ENCODE results near the gene TRIM2. TPM values are rescaled to one million over a fixed set of nuclear protein-coding genes. Genes with fewer than 3 reads are reported as not detected.

TRIM2 gene
- total and polyA plus RNA-seq, 2 of the 8 experiments (the other 6 are each of a cell fraction or from before 2014, with no cell fraction given), result 34.0 to 59.8 TPM

DNA sequence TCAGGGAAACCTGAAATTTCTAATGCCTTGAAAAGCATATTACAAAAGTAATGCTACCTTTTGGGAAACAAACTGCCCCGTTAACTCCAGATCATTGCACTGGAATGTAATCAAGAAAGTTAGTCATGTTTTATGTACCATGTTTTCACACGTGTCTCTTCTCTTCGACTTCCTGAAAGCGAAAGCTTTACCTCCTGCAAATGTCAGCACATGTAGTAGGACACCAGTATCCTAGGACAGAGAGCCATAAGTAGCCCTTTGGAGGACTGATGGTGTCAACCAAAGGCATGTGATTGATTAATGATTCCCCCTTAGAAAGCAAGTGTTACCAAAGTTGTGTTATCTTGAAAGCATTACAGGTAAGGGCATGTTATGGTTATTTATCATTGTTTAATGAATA, 131.4 kb downstream of the TRIM2 start:
- H3K4me1 ChIP-seq (replicated peaks in 1 of 4; ENCODE audit: control insufficient read depth in 3 of 4, insufficient read depth in 4 of 4, low read length in 3 of 4), result no peaks in the 10 kb centered on the region
- no peak overlapping the region for H3K4me3 ChIP-seq (ENCODE audit: extremely low read depth in 1 of 4, insufficient read depth in 2 of 4, low read depth in 3 of 4, low read length in 4 of 4)
- ChIA-PET POLR2A (ENCODE audit: partially characterized antibody) (no interaction called here), CTCF (ENCODE audit: partially characterized antibody) (interaction anchor here (0.7 to 1.3 kb wide), 2 partner anchors 190 to 191 kb away, joined by 3 to 4 read pairs; no protein-coding TSS in a partner anchor)
- no peak overlapping the region for H2BK15ac ChIP-seq (ENCODE audit: low read length)
- H4K91ac ChIP-seq (replicated peaks; ENCODE audit: insufficient read length, low read length), result no peak overlapping the region
- H3K27me3 ChIP-seq (replicated peaks in 1 of 4; ENCODE audit: control insufficient read depth in 3 of 4, extremely low read depth in 1 of 4, insufficient read depth in 3 of 4, low read length in 3 of 4), result no peaks in the 10 kb centered on the region
- H2AFZ ChIP-seq (ENCODE audit: low read length), result no peak overlapping the region
- no peak overlapping the region for H4K5ac ChIP-seq (ENCODE audit: insufficient read length, low read depth, low read length)
- no peak for DNase-seq (ENCODE audit: low read depth in 1 of 2, low spot score in 2 of 2)
- no peak overlapping the region for H3K27ac ChIP-seq (ENCODE audit: low read depth, low read length)
- H3K56ac ChIP-seq (replicated peaks; ENCODE audit: insufficient read length, low read depth, low read length), result no peak overlapping the region
- H3K9ac ChIP-seq (replicated peaks in 1 of 4; ENCODE audit: extremely low read depth in 1 of 4, low read depth in 3 of 4, low read length in 3 of 4), result no peak overlapping the region
- peaks cover 0 to 9% (median 4%) of the 10 kb centered on the region in 4 experiments; a peak in 5 of 8 replicates for H3K36me3 ChIP-seq (ENCODE audit: control insufficient read depth in 2 of 4, insufficient read depth in 4 of 4, low read length in 3 of 4)
- no peak overlapping the region for H2BK12ac ChIP-seq (ENCODE audit: low read depth, low read length)
- no peak overlapping the region for H3K23ac ChIP-seq (ENCODE audit: insufficient read length)
- H2BK120ac ChIP-seq (replicated peaks; ENCODE audit: low read depth, low read length), result no peak overlapping the region
- no peak for FAIRE-seq
- H4K8ac ChIP-seq (ENCODE audit: extremely low read depth, insufficient read depth, low read length), result no peak overlapping the region
- TF ChIP-seq, protein P1, sequence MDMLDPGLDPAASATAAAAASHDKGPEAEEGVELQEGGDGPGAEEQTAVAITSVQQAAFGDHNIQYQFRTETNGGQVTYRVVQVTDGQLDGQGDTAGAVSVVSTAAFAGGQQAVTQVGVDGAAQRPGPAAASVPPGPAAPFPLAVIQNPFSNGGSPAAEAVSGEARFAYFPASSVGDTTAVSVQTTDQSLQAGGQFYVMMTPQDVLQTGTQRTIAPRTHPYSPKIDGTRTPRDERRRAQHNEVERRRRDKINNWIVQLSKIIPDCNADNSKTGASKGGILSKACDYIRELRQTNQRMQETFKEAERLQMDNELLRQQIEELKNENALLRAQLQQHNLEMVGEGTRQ (IDR thresholded peaks at IDR 0.05; ENCODE audit: low read length), result no peak
- H2AK5ac ChIP-seq (ENCODE audit: low read depth, low read length), result no peak overlapping the region
- no peak overlapping the region for H3K4me2 ChIP-seq (ENCODE audit: insufficient read depth in 1 of 2, low read depth in 2 of 2, low read length in 2 of 2)
- no peak overlapping the region for H2BK5ac ChIP-seq (ENCODE audit: low read depth, low read length)
- no peaks in the 10 kb centered on the region for H3K79me2 ChIP-seq (ENCODE audit: control insufficient read depth in 1 of 2, insufficient read depth in 2 of 2, low read length in 2 of 2)
- H3K18ac ChIP-seq (ENCODE audit: extremely low read depth, low read length), result no peak overlapping the region
- H3K14ac ChIP-seq (ENCODE audit: insufficient read length), result no peak overlapping the region
- H4K20me1 ChIP-seq (replicated peaks in 1 of 2; ENCODE audit: control insufficient read depth in 1 of 2, insufficient read depth in 2 of 2, low read length in 2 of 2), result peaks cover 0 to 2% of the 10 kb centered on the region in 2 experiments
- H3K4ac ChIP-seq (replicated peaks; ENCODE audit: insufficient read length, low read depth, low read length), result no peak overlapping the region
- H3K9me3 ChIP-seq (ENCODE audit: insufficient read depth in 2 of 2, low read depth in 1 of 2, low read length in 1 of 2), result no peaks in the 10 kb centered on the region
- no peaks in the 10 kb centered on the region for H3K79me1 ChIP-seq (ENCODE audit: low read depth, low read length)
- 95% methylated on average over 4 of the region's 4 CpGs; no CpG with 5 or more reads in 1 of the 2 experiments for WGBS, 2 experiments (ENCODE audit: extremely low coverage in 1 of 2, insufficient coverage in 1 of 2, insufficient read length in 1 of 2, insufficient replicate concordance in 2 of 2, low coverage in 1 of 2, low lambda C conversion rate in 2 of 2, missing lambda C conversion rate in 1 of 2)
- no peaks in the 10 kb centered on the region for H3K23me2 ChIP-seq (ENCODE audit: low read depth, low read length)
- no peak overlapping the region for H2BK20ac ChIP-seq (ENCODE audit: low read length)
